NCI-H345 treated with DMSO at 0.1 percent for 48 hours (cell line): ENCODE measurements around the gene CD109.
A peak's percentile ranks its signal among the peaks of the same experiment; 100 is the strongest.
"Not testable (repeated sequence)": the region's sequence is repeated elsewhere in the genome, so short reads cannot be mapped to it uniquely, and the experiment has no call there.

ENCODE experiments used
- DNase-seq: peaks from one replicate; lab custom pipeline; 2025; ENCODE audit not compliant: unreplicated experiment; lab: John Stamatoyannopoulos, UW

Gene CD109

DNA sequence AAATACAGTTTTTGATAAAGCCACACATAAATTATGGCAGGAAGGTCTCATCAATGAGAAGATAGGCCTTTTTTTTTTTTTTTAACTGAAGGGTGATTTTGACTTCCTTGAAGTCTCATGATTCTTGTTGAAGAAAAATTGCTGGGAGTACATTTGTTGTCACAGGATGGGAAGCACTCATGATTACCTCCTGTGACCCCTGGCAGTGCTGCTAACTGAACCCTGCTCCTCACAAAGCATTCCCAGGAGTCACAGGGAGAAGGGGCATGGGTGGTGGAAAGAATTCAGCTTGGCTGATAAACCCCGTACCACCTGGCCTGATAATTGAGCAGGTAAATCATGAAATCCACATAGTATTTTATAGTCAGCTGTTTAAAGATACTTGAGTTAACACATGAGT lies 86.9 kb downstream of the CD109 start:
- DNase-seq: no peak

DNA sequence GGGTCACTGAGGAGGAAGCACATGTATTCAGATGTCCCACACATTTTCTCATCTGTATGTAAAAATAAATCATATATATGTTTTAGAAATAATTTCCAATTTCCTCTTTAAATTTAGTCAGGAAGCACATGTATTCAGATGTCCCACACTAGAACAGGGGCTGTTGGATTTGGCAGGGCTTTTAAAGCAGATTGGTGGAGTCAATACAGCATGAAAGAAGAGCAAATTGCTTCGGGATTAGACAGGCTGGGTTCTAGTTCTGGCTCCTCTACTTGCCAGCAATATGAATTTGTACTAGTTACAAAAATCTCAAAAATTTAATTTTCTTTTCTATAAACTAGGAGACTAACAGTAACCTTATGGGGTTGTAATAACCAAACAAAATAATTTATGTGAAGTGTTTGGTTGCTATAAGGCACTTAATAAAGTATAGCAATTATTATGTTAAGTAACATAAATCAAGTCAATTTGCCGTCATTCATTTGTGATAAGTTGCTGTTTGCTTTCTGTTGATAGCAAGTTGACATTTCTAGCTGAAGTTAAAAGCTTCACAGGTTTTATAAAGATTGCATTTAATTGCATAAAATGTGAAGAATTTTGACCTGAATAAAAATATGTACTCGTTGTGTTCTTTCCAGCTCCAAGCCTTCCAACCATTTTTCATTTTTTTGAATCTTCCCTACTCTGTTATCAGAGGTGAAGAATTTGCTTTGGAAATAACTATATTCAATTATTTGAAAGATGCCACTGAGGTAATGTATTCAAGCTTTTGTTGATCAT lies 88.9 kb downstream of the CD109 start:
- DNase-seq: no peak

DNA sequence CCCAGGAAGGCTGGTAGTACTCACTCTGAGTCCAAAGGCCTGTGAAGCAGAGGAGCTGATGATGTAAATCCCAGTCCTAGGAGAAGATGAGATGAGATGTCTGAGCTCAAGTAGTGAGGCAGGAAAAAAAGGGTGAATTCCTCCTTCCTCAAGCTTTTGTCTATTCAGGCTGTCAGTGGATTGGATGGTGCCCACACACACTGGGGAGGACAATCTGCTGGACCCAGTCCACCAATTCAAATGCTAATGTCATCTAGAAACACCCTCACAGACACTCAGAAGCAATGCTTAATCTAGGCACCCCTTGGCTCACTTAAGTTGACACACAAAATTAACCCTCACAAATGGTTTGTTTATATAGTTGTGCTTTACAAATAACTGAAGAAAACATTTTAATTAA lies 94.6 kb downstream of the CD109 start:
- DNase-seq: no peak

DNA sequence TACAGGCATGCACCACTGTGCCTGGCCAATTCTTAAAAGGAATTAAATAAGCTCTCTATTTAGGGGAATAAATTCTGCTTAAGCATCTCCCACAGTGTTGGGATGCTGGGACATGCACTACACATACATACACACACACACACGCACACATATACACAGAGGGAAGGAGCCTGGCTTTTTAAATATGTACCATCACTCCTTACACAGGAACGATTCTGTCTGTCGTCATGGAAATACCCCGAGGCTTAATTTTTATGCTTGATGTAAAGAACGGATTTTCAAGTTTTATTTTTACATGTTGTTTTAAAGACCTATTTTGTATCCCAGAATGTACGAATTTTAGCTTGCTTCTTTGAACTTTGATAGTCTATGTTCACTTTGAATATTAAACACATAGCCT lies 95.3 kb downstream of the CD109 start:
- DNase-seq: no peak

DNA sequence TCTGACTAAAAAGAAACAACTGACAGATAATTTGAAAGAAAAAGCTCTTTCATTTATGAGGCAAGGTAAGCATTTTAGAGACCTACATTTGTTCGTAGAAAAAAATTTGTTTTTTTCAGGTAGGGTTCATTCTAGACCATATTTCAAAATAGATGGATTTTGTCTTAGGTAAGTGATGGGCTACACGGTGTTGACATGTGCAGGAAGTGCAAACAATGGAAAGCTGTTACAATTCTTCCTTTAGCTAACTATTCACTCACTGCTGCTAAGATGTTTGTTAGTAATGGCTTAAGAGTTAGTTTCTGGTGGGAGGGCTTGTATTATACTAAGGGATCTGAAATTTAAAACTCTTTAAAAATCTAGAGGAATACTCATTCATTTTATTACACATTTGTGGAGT lies 96.7 kb downstream of the CD109 start:
- no peak for DNase-seq

DNA sequence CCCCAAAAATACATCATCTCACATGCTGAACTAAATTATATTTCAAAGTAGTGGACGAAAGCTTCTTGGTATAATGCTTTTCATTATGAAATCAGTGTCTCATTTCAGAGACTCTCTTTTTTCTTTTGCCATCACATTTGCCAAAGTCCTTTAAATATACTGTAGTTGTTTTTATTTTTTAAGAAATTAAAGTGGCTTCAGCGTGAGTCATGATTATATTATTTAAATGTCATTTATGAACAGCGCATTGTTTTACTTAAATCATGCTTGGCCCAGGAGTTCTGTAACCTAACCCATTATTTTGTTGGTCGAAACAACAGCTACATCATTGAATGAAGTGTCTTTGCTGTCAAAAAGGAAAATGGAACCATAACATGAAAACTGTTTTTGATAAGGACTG lies 100.9 kb downstream of the CD109 start:
- DNase-seq: no peak

DNA sequence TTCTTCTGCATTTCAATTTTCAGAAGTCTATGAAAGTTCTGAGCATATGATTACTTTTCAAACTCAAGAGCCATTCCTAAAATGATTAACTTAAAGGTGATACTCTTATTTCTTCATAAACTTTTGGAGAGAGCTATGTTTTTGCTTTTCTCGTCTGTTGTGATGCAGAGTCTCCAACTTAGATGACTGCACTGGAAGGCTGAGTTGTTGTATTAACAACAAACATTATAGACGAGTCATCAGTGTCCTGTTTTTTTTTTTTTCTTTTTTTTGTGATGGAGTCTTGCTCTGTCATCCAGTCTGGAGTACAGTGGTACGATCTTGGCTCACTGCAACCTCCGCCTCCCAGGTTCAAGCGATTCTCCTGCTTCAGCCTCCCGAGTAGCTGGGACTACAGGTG lies 101.9 kb downstream of the CD109 start:
- no peak for DNase-seq

DNA sequence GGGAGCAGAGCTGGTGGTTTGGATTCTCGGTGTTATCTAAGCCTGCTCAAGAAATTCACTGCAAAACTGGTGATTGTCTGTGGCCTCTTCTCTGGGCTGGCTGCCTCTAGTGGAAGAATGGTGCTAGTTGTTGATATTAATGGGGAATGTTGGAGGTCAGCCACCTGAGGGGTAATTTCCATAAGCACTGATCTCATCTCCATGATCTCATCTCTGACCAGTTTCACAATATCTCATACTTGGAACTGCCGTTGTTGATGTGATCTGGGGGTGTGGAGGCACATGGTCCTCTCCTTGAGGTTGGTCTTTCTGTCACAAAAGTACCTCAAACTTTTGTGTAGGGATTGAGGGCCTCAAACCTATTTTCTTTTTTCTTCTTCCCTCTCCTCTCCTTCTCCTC lies 102.6 kb downstream of the CD109 start:
- DNase-seq: no peak

DNA sequence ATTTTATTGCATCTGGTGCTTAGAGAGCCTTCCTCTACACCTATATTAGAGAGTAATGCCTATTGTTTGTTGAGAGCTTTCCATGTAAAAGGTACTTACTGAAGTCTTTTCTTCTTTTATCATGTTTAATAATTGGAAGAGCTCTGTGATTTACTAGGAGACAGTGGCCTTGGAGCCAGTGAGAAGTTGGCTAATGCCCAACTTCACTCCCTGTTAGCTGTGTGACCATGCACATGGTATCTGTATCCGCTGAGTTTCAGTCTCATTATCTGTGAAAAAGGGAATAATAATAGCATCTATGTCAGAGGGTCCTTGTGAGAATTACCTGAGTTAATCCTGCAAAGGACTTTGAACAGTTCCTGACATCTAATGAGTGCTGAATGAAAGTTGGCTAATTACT lies 105.0 kb downstream of the CD109 start:
- DNase-seq: no peak

DNA sequence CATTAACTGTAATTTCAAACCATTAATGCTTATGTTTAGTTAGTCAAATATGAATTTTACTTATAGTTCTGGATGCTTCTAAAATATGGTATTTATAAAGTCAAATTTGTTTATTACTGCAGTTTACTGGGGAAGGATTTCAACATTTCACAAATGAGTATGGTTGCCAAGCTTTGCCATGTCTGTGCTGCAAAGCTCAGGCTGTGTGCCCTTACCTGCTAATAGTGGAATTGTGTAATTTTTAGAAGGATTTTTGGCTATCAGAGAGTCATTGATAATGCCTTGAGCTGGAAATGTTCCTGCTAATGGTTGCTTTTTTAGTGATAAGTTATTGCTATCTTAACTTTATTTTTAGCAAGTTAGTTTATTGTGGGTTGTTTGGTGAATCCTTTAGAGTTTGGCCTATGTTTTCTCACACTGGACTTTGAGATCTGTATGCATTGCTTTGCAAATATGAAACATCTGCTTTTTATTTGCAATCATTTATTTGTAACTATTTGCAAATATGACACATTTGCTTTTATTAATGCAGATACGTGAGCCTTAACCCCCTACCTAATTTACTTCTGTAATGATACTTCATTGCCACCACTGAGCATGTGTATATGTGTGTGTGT lies 105.8 kb downstream of the CD109 start:
- DNase-seq: no peak

DNA sequence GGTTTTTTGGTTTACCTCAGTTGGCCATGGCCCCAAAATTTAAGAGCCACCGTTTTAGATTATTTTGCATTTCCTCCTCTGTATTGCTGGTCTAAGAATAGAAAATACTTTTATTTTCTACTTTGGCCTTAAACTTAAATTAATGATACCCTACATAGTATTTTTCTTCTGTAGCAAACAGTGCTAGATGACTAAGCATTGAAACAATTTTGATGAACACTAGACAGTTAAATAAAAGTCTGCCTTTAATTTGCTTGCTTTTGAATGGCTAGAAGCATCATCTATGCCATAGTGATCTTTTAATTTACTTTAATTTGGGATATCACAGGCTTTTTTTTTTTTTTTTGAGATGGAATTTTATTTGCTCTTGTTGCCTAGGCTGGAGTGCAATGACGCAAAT lies 106.4 kb downstream of the CD109 start:
- DNase-seq: no peak

DNA sequence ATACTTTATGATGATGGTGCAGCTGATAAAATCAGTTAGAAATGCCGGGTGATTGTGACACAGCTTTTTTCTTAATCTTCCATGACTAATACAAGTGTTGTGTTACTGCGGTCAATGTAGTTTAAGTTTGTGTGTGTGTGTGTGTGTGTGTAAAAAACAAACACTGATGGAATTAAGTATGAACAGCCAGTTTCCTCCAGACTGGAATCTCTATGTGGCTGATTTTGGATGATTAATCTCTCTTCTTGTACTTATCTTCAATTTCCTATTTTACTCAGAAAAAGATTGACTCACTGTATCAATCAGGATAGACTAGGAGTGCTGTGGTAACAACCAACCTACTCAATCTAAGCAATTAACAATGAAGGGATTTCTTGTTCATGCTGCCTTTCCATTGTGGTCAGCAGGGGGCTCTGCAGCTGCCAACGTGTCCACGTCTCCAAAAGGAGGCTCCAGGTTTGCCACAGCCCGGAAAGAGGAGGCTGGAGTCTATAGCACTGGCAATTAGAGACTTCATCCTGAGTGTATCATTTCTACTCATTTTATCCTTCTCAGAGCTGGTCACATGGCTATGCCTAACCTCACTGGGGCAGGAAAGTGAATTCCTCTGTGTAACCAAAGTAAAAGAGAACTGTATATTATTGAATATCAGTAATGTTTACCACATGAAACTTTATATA lies 107.7 kb downstream of the CD109 start:
- DNase-seq: no peak

DNA sequence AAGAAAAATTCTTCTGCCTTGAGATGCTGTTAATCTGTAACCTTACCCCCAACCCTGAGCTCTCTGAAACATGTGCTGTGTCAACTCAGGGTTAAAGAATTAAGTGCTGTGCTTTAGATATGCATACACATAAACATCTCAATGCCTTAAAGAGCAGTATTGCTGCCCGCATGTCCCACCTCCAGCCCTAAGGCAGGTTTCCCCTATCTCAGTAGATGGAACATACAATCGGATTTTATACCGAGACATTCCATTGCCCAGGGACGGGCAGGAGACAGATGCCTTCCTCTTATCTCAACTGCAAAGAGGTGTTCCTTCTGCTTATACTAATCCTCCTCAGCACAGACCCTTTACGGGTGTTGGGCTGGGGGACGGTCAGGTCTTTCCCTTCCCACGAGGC lies 109.2 kb downstream of the CD109 start:
- not testable (repeated sequence) for DNase-seq

DNA sequence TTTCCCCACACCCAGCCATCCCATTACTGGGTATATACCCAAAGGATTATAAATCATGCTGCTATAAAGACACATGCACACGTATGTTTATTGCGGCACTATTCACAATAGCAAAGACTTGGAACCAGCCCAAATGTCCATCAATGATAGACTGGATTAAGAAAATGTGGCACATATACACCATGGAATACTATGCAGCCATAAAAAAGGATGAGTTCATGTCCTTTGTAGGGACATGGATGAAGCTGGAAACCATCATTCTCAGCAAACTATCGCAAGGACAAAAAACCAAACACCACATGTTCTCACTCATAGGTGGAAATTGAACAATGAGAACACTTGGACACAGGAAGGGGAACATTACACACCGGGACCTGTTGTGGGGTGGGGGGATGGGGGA lies 110.0 kb downstream of the CD109 start:
- DNase-seq: not testable (repeated sequence)

DNA sequence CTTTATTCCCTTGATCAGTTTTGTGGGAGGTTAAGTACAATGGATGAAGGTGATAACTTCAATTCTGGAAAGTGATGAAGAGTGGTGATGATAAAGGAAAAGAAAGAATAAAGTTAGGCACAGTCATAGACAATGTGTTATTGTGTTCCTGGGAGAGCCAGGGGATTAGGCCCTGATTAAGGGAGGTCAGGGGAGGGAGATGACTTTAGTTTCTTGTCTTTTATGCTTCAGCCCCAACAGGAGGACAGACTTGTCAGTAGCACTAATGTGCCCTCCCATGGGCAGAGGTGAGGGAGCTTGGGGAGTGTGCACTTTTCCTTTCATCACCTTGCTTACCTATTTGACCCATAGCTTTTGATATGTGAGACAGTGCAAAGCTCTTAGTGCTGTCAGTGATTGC lies 115.7 kb downstream of the CD109 start:
- no peak for DNase-seq

DNA sequence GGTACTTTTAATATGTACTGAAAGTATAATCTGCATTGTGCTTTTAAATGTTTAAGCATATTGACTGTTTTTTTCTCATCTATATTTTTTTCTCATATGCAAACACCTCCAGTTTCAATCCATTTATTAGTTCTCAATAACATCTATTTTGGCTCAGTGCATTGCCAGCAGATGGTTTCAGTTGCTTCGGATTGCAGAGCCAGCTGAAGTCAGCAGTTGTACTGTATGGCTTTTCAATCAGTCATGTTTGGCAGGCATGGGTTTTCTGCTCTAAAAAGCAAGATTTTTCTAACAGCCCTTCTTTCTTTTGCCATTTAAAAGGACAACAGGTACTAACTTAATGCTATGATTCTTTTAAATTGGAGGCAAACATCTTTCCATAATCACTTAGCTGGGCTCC lies 121.2 kb downstream of the CD109 start:
- DNase-seq: no peak

DNA sequence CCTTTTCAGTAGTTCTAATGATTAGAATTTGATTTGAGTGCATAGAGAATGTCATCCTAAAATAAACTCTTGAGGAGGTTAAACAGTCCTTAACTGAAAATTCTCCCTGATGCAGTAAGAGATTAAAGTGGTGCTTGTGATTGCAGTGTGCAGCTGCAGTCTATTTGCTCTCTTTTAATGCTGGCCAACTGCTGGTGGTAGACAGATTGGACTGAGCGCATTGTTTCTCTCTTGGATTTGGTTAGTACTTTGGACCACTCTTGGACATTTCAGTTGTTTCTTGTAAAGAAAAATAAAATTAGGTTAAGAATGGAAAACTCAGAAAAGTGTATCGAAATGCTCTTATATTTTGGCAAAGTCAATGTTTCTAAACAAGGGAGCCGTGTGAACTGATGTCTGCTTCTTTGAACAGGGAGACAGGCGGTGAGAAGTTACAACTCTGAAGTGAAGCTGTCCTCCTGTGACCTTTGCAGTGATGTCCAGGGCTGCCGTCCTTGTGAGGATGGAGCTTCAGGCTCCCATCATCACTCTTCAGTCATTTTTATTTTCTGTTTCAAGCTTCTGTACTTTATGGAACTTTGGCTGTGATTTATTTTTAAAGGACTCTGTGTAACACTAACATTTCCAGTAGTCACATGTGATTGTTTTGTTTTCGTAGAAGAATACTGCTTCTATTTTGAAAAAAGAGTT lies 127.2 kb downstream of the CD109 start:
- peak; percentile 76 for DNase-seq

DNA sequence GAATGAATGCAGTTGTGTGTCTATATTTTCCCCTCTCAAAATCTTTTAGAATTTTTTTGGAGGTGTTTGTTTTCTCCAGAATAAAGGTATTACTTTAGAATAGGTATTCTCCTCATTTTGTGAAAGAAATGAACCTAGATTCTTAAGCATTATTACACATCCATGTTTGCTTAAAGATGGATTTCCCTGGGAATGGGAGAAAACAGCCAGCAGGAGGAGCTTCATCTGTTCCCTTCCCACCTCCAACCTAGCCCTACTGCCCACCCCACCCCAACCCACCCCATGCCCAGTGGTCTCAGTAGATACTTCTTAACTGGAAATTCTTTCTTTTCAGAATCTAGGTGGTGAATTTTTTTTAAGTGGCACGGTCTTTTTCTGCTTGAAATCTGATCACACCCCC lies 127.8 kb downstream of the CD109 start:
- DNase-seq: peak; percentile 2

DNA sequence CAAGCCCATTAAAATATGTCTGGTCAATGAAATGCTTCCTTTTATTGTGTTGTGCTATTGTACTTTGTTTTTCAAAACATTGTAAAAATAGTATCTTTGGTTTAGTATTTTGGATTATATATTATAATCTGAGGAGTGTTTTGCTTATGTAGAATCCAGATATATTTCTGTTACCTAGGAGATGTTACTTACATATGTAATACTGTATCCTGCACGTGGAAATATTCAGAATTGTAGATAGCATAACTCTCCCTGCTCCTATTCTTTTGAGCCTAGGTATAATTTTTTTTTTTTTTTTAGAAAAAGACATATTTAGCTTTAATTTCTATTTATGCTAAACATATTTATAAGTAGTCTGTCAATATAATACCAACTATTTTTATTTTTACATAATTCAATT lies 130.6 kb downstream of the CD109 start:
- DNase-seq: no peak

DNA sequence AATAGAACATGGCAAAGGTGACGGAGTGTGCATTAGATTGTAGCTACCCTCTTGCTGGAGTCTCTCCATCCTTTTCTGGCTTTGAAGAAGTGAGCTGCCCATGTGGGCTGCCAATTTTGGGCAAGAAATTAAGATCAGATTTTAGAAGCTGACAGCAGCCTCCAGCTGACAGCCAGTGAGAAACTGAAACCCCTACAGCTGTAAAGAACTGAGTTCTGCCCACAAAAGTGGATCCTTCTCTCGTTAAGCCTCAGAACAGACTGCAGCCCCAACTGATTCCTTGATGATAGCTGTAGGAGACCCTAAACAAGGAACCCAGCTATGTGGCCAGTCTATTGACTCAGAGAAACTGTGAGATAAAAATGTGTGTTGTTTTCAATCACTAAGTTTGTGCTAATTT lies 134.1 kb downstream of the CD109 start:
- no peak for DNase-seq

DNA sequence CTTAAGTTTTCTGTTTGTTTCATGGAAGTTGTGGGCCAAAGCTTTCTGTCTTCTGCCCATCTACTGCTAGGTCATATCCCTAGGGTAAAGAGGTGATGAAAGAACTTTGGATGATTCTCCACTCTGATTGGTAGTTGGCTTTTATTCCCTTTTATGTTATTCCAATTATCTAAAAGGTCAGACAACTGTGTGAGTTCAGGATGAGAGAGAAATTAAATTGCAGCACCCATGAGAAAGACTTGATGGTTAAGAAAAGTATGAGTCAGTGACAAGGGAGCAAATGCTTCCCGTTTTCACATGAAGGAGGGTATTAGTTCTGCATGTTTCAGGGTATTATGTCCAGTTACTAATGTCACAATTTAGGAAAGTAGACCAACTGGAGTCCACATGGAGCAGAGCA lies 136.3 kb downstream of the CD109 start:
- DNase-seq: no peak

DNA sequence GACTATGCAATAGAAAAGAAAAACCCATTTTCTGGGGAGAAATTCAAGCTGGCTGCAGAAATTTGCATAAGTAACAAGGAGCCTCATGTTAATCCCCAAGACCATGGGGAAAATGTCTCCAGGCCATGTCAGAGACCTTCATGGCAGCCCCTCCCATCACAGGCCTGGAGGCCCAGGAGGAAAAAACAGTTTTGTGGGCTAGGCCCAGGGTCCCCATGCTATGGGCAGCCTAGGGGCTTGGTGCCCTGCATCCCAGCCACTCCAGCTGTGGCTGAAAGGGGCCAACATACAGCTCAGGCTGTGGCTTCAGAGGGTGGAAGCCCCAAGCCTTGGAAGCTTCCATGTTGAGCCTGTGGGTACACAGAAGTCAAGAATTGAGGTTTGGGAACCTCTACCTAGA lies 148.7 kb downstream of the CD109 start:
- not testable (repeated sequence) for DNase-seq
